ENCODE data around the gene PSMD9. TPM values are rescaled to one million over a fixed set of nuclear protein-coding genes. Genes with fewer than 3 reads are reported as not detected.
"Not testable (repeated sequence)": the region's sequence is repeated elsewhere in the genome, so short reads cannot be mapped to it uniquely, and the experiment has no call there.

PSMD9 gene
- total RNA-seq, 1 experiment from 2014 or later, result 39.9 TPM

- peaks cover 21% of the 10 kb centered on the region for H3K27me3 Mint-ChIP-seq (ENCODE audit: low read depth)
- DNase-seq, result peak; percentile 62
Observed at GRCh38 chr12:121883315-121883660, 5.3 kb upstream of the PSMD9 start.

GRCh38 chr12:121885129-121885528, 3.5 kb upstream of the PSMD9 start:
- H2BK20ac ChIP-seq (ENCODE audit: low read depth, low read length, poor library complexity, severe bottlenecking); H2BK120ac ChIP-seq (ENCODE audit: low read depth, low read length, poor library complexity, severe bottlenecking); H3K4me2 ChIP-seq (ENCODE audit: insufficient read depth, insufficient read length, low read length); H3K79me2 ChIP-seq (ENCODE audit: insufficient read depth, low read length); DNase-seq; H4K20me1 ChIP-seq (ENCODE audit: control insufficient read depth, insufficient read depth, insufficient read length); H3K27ac ChIP-seq (ENCODE audit: insufficient read length, low read depth, low read length); H3K23ac ChIP-seq (ENCODE audit: insufficient read length, low read depth, low read length); H3K27ac Mint-ChIP-seq; H3T11ph ChIP-seq (ENCODE audit: low read length); H4K5ac ChIP-seq (ENCODE audit: insufficient read length, low read depth, low read length); H3K23me2 ChIP-seq (ENCODE audit: insufficient read length, low read depth, low read length, poor library complexity, severe bottlenecking); H3K9ac ChIP-seq (ENCODE audit: extremely low read depth, insufficient read length, low read length); H3K4me3 Mint-ChIP-seq; H3K27me3 ChIP-seq (ENCODE audit: insufficient read depth, low read length); H3K9me3 Mint-ChIP-seq; H3K18ac ChIP-seq (ENCODE audit: insufficient read length, low read depth, low read length); H3K36me3 Mint-ChIP-seq (ENCODE audit: insufficient read depth in 1 of 3, low read depth in 3 of 3); H3K14ac ChIP-seq (ENCODE audit: insufficient read depth, low read length); H2BK15ac ChIP-seq (ENCODE audit: low read depth, low read length); H3K79me1 ChIP-seq (ENCODE audit: insufficient read depth, low read depth, low read length, poor library complexity, severe bottlenecking); H3K56ac ChIP-seq (ENCODE audit: insufficient read length, low read depth, low read length); H4K91ac ChIP-seq (ENCODE audit: insufficient read length, low read depth, low read length); H2BK12ac ChIP-seq (ENCODE audit: insufficient read length, low read depth, low read length); H2AK5ac ChIP-seq (ENCODE audit: insufficient read length, low read length); H4K8ac ChIP-seq (replicated peaks; ENCODE audit: insufficient read length, low read depth, low read length); H2AFZ ChIP-seq (ENCODE audit: low read length); H3K4me1 ChIP-seq (ENCODE audit: insufficient read depth, low read length); H3K4ac ChIP-seq (ENCODE audit: low read depth, low read length); H3K9me3 ChIP-seq (ENCODE audit: control insufficient read depth, low read depth, low read length); H2BK5ac ChIP-seq (ENCODE audit: insufficient read length, low read length): not testable (repeated sequence)
- WGBS (ENCODE audit: extremely low coverage, insufficient read length, low lambda C conversion rate), result no CpG with 5 or more reads among the region's 11 CpGs
- Mint-ChIP-seq H3K27me3 (ENCODE audit: low read depth) (peaks cover 33% of the 10 kb centered on the region), H3K4me1 (peaks cover 17 to 18% of the 10 kb centered on the region in 2 experiments)

More at GRCh38 chr12:121883315-121883660, 5.3 kb upstream of the PSMD9 start:
- Histone ChIP-seq H3K4me2 (ENCODE audit: insufficient read depth, insufficient read length, low read length) (no peak overlapping the region), H3K27ac (ENCODE audit: insufficient read length, low read depth, low read length) (no peak overlapping the region), H3K18ac (ENCODE audit: insufficient read length, low read depth, low read length) (no peak overlapping the region), H2AK5ac (ENCODE audit: insufficient read length, low read length) (no peak overlapping the region), H3K14ac (ENCODE audit: insufficient read depth, low read length) (no peak overlapping the region), H3K23me2 (ENCODE audit: insufficient read length, low read depth, low read length, poor library complexity, severe bottlenecking) (no peaks in the 10 kb centered on the region), H4K20me1 (ENCODE audit: control insufficient read depth, insufficient read depth, insufficient read length) (no peaks in the 10 kb centered on the region), H3K9me3 (ENCODE audit: control insufficient read depth, low read depth, low read length) (no peaks in the 10 kb centered on the region), H3K23ac (ENCODE audit: insufficient read length, low read depth, low read length) (no peak overlapping the region), H3K4me1 (ENCODE audit: insufficient read depth, low read length) (no peaks in the 10 kb centered on the region), H2BK120ac (ENCODE audit: low read depth, low read length, poor library complexity, severe bottlenecking) (no peak overlapping the region), H2BK12ac (ENCODE audit: insufficient read length, low read depth, low read length) (no peak overlapping the region), H3K9ac (ENCODE audit: extremely low read depth, insufficient read length, low read length) (no peak overlapping the region), H2BK20ac (ENCODE audit: low read depth, low read length, poor library complexity, severe bottlenecking) (no peak overlapping the region), H3K27me3 (ENCODE audit: insufficient read depth, low read length) (no peaks in the 10 kb centered on the region), H3K4ac (ENCODE audit: low read depth, low read length) (no peak overlapping the region), H3K79me2 (ENCODE audit: insufficient read depth, low read length) (no peaks in the 10 kb centered on the region), H3K79me1 (ENCODE audit: insufficient read depth, low read depth, low read length, poor library complexity, severe bottlenecking) (no peaks in the 10 kb centered on the region), H4K5ac (ENCODE audit: insufficient read length, low read depth, low read length) (no peak overlapping the region), H3T11ph (ENCODE audit: low read length) (no peak overlapping the region), H4K8ac (replicated peaks; ENCODE audit: insufficient read length, low read depth, low read length) (no peak overlapping the region), H2BK15ac (ENCODE audit: low read depth, low read length) (no peak overlapping the region), H3K56ac (ENCODE audit: insufficient read length, low read depth, low read length) (no peak overlapping the region), H2AFZ (ENCODE audit: low read length) (no peak overlapping the region), H4K91ac (ENCODE audit: insufficient read length, low read depth, low read length) (no peak overlapping the region), H2BK5ac (ENCODE audit: insufficient read length, low read length) (no peak overlapping the region)
- Mint-ChIP-seq H3K36me3 (ENCODE audit: insufficient read depth in 1 of 3, low read depth in 3 of 3) (no peaks in the 10 kb centered on the region; a peak in 1 of 7 replicates), H3K9me3 (no peaks in the 10 kb centered on the region), H3K27ac (0 out of 7 replicates have a peak overlapping the region, but pooled peaks of 1 of the 3 experiments have one; percentile 12), H3K4me3 (0 out of 5 replicates have a peak overlapping the region, but pooled peaks of 1 of the 2 experiments have one; percentile 22), H3K4me1 (peaks cover 8 to 11% of the 10 kb centered on the region in 2 experiments)
- TF ChIP-seq CTCF (conservative IDR thresholded peaks at IDR 0.05), result no peak
- WGBS (ENCODE audit: extremely low coverage, insufficient read length, low lambda C conversion rate), result no CpG with 5 or more reads among the region's 4 CpGs

Data from H9 (cell line).